Stomach (tissue), 4 donors: Measurements from ENCODE around the gene RRAGC.

Experiments
- EP300 ChIP-seq: sonication (generic); formaldehyde crosslinking; IDR thresholded peaks from one replicate; pipeline ENCODE4 v1.6.1; 2017; ENCODE audit warnings: antibody characterized with exemption
- POLR2A ChIP-seq, 4 donors: fragments of 450-650 bp; IDR thresholded peaks; one replicate each; pipeline ENCODE4 v1.6.1; 2016; ENCODE audit warnings: antibody characterized with exemption in 4 of 4, control low read depth in 2 of 4, mild to moderate bottlenecking in 1 of 4, moderate library complexity in 1 of 4
- POLR2AphosphoS5 ChIP-seq, 3 donors: sonication (generic); formaldehyde crosslinking; IDR thresholded peaks; one replicate each; pipeline ENCODE4 v1.6.1; 2016; ENCODE audit warnings: antibody characterized with exemption in 3 of 3
- TF ChIP-seq, protein P1 (sequence below), 7 experiments: fragments of 450-650 bp in 4 of 7; fragments of 200-600 bp in 3 of 7; sonication (generic) in 3 of 7; IDR thresholded peaks; one replicate each; pipeline ENCODE4 v1.5.1; 2016 to 2019; ENCODE audit warnings: antibody characterized with exemption in 7 of 7, control low read depth in 2 of 7, mild to moderate bottlenecking in 1 of 7

DNA sequence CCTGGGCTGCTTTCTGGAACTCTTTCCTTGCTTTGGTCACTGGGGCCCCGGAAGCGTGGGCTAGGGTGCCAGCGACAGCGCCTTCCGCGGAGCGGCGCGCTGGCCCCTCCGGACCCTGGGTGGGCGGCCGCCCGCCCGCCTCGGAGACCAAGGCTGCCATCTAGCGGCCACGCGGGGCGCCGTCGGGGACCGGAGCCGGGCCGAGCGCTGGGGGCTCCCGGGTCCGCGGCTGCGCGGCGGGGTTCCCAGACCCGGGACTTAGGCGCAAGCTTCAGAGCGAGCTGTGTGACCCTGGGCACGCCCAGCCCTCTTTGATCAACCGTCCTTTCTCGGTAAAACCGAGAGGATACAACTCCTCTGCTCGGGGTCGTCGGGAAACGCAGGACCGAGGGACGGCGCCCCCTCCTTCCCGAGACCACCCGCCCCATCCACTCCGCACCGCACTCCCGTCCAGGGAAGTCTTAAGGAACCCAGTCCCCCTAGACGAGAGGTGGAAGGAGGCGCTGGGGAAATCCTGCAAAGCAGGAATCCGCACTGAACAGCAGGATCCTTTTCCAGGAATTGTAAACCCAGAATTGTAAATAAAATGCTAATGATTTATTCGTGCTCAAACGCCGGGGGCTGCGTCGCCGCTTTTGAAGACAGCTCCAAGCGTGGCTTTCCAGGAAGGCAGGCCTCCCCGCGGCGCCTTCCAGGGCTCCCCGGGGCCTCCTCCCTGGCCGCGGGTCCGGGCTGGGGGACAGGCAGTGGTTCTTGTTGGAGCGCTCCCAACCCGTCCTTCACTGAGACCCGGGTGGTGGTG is 41.2 kb downstream of the RRAGC start:
- TF ChIP-seq, protein P1, sequence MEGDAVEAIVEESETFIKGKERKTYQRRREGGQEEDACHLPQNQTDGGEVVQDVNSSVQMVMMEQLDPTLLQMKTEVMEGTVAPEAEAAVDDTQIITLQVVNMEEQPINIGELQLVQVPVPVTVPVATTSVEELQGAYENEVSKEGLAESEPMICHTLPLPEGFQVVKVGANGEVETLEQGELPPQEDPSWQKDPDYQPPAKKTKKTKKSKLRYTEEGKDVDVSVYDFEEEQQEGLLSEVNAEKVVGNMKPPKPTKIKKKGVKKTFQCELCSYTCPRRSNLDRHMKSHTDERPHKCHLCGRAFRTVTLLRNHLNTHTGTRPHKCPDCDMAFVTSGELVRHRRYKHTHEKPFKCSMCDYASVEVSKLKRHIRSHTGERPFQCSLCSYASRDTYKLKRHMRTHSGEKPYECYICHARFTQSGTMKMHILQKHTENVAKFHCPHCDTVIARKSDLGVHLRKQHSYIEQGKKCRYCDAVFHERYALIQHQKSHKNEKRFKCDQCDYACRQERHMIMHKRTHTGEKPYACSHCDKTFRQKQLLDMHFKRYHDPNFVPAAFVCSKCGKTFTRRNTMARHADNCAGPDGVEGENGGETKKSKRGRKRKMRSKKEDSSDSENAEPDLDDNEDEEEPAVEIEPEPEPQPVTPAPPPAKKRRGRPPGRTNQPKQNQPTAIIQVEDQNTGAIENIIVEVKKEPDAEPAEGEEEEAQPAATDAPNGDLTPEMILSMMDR (IDR thresholded peaks at IDR 0.05): peak in 4 of 7 experiments; percentile 24 to 90 (median 75)
- no peak for TF ChIP-seq EP300
- no peak for TF ChIP-seq POLR2A (IDR thresholded peaks at IDR 0.05)
- no peak for TF ChIP-seq POLR2AphosphoS5 (IDR thresholded peaks at IDR 0.05)
